ENCODE measurements around the gene MCRIP2.
A peak's percentile ranks its signal among the peaks of the same experiment; 100 is the strongest.

MCRIP2 gene

DNA sequence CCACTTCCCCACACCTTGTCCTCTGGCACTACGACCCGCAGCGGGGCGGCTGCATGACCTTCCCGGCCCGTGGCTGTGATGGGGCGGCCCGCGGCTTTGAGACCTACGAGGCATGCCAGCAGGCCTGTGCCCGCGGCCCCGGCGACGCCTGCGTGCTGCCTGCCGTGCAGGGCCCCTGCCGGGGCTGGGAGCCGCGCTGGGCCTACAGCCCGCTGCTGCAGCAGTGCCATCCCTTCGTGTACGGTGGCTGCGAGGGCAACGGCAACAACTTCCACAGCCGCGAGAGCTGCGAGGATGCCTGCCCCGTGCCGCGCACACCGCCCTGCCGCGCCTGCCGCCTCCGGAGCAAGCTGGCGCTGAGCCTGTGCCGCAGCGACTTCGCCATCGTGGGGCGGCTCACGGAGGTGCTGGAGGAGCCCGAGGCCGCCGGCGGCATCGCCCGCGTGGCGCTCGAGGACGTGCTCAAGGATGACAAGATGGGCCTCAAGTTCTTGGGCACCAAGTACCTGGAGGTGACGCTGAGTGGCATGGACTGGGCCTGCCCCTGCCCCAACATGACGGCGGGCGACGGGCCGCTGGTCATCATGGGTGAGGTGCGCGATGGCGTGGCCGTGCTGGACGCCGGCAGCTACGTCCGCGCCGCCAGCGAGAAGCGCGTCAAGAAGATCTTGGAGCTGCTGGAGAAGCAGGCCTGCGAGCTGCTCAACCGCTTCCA lies 8.1 kb upstream of the MCRIP2 start:
- H3K4me3 ChIP-seq (ENCODE audit: low read depth, low read length), result no peak overlapping the region
- DNase-seq (ENCODE audit: low read depth), result no peak
- no peak for TF ChIP-seq CTCF (conservative IDR thresholded peaks at IDR 0.05; ENCODE audit: low read depth, low read length)

DNA sequence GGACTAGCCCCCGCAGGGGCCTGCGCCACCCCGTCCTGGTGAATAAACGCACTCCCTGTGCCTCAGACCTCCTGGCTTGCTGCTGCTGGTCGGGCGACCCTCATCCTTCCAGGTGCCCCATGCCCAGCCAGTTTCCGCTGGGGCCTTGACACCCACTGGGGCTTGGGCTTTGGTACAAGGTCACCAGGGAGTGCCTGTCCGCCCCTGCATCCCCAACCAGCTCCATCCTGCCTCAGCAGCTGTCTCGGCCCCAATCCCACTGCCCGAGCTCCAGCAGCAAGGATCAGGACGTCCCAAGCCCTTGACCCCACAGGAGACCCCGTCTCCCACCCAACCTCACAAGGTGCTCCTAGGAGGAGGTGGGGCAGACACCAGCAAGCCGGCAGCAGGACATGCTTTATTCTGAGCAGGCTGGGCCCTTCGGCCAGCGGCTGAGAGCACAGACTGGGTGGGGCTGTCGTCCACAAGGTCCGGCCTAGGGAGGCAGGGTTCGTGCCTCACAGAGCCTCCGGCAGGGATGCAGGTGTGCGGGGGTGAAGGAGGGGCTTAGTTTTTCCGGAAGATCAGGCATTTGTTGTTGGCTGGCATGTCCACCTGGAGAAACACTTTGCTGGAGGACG lies 7.5 kb upstream of the MCRIP2 start:
- TF ChIP-seq CTCF (conservative IDR thresholded peaks at IDR 0.05; ENCODE audit: low read depth, low read length), result no peak
- DNase-seq (ENCODE audit: low read depth), result no peak
- no peak overlapping the region for H3K4me3 ChIP-seq (ENCODE audit: low read depth, low read length)

- DNase-seq (ENCODE audit: low read depth), result no peak
- TF ChIP-seq CTCF (conservative IDR thresholded peaks at IDR 0.05; ENCODE audit: low read depth, low read length), result no peak
- no peak overlapping the region for H3K4me3 ChIP-seq (ENCODE audit: low read depth, low read length)
These were observed 6.6 kb upstream of the MCRIP2 start for GRCh38 chr16:634996-635395.

DNA sequence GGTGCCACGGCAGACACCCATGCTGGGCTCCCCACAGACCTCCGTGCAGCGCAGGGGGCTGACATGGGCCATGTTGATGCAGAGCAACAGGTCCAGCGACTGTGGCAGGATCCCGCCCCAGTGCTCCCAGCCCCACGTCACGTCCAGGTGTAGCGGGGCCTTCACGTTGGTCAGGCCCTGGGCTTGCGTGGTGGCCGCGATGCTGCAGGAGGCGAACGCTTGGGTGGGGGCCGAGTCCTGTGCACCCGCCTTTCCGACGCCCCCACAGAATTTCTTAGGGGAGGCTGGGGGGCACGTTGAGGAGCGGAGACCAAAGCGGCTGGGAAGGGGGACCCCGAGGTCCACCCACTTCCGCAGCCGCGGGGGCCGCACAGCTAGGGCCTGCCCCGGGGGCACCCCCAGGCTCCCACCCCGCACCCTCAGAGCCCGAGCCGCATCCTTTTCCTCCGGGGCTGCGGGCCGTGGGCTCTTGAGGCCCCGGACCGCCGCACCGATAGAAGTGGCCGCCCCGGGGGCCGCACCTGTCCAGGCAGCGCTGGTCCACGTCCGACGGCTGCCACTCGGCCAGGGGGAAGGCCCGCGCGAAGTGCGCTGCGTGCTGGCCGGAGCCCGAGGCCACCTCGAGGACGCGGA lies 5.9 kb upstream of the MCRIP2 start:
- no peak for DNase-seq (ENCODE audit: low read depth)
- TF ChIP-seq CTCF (conservative IDR thresholded peaks at IDR 0.05; ENCODE audit: low read depth, low read length), result no peak
- peak overlapping the region; percentile 87 for H3K4me3 ChIP-seq (ENCODE audit: low read depth, low read length)

- no peak for TF ChIP-seq CTCF (conservative IDR thresholded peaks at IDR 0.05; ENCODE audit: low read depth, low read length)
- H3K4me3 ChIP-seq (ENCODE audit: low read depth, low read length), result peak within 1 kb of the TSS; percentile 87
- peak; percentile 95 for DNase-seq (ENCODE audit: low read depth)
These were observed 5.2 kb upstream of the MCRIP2 start, which contains the start of gene METTL26 for GRCh38 chr16:636206-637080. Gene METTL26, minus strand, starts transcription at chr16:636305. Its CDS starts 15 bp downstream, at chr16:636290.

- TF ChIP-seq CTCF (conservative IDR thresholded peaks at IDR 0.05; ENCODE audit: low read depth, low read length), result no peak
- peak overlapping the region; percentile 87 for H3K4me3 ChIP-seq (ENCODE audit: low read depth, low read length)
- peak; percentile 92 for DNase-seq (ENCODE audit: low read depth)
These were observed 4.3 kb upstream of the MCRIP2 start for GRCh38 chr16:637081-638018.
